Smooth muscle cell (in vitro differentiated cells): ENCODE measurements around the gene RETSAT. TPM values are rescaled to one million over a fixed set of nuclear protein-coding genes. Genes with fewer than 3 reads are reported as not detected.

ENCODE experiments used
- DNase-seq: peaks from one replicate; lab custom pipeline; 2025; ENCODE audit not compliant: unreplicated experiment; lab: John Stamatoyannopoulos, UW
- H2AFZ ChIP-seq: fragments of 200-600 bp; sonication (generic); 2 replicates; pipeline ENCODE4 v1.6.0; 2016; ENCODE audit warnings: antibody characterized with exemption, low read depth, mild to moderate bottlenecking
- H3F3A ChIP-seq: fragments of 200-600 bp; sonication (generic); 2 replicates; pipeline ENCODE4 v1.6.0; 2017; ENCODE audit warnings: antibody characterized with exemption, low read depth
- H3K27ac ChIP-seq: fragments of 200-600 bp; sonication (generic); 2 replicates; pipeline ENCODE4 v1.5.1; 2016; ENCODE audit warnings: low read depth, mild to moderate bottlenecking
- H3K27me3 ChIP-seq: fragments of 200-600 bp; sonication (generic); 2 replicates; pipeline ENCODE4 v1.6.1; 2016; ENCODE audit warnings: low read depth, mild to moderate bottlenecking
- H3K36me3 ChIP-seq: fragments of 200-600 bp; sonication (generic); 2 replicates; pipeline ENCODE4 v1.5.1; 2016; ENCODE audit warnings: low read depth
- H3K4me1 ChIP-seq: fragments of 200-600 bp; sonication (generic); 2 replicates; pipeline ENCODE4 v1.5.1; 2016; ENCODE audit warnings: low read depth
- H3K4me2 ChIP-seq: fragments of 200-600 bp; sonication (generic); 2 replicates; pipeline ENCODE4 v1.6.0; 2016; ENCODE audit warnings: mild to moderate bottlenecking
- H3K4me3 ChIP-seq: fragments of 200-600 bp; sonication (generic); 2 replicates; pipeline ENCODE4 v1.5.1; 2016; ENCODE audit warnings: mild to moderate bottlenecking
- H3K79me2 ChIP-seq: fragments of 200-600 bp; sonication (generic); 2 replicates; pipeline ENCODE4 v1.6.0; 2016; ENCODE audit warnings: low read depth, mild to moderate bottlenecking
- H3K9ac ChIP-seq: fragments of 200-600 bp; sonication (generic); 2 replicates; pipeline ENCODE4 v1.6.0; 2016; ENCODE audit warnings: low read depth
- H3K9me3 ChIP-seq: fragments of 200-600 bp; sonication (generic); replicated peaks from 2 replicates; pipeline ENCODE4 v1.5.1; 2016; ENCODE audit warnings: low read depth
- H4K20me1 ChIP-seq: fragments of 200-600 bp; sonication (generic); 2 replicates; pipeline ENCODE4 v1.6.0; 2016; ENCODE audit warnings: low read depth
- CTCF ChIP-seq: fragments of 200-600 bp; sonication (generic); IDR thresholded peaks from 2 replicates; pipeline ENCODE4 v1.5.1; 2017; ENCODE audit warnings: borderline replicate concordance, mild to moderate bottlenecking, antibody characterized with exemption; ENCODE audit not compliant: insufficient read depth, poor library complexity, severe bottlenecking
- WGBS: methylation state at CpG from one replicate; pipeline ENCODE4 v1.1.7; 2016; ENCODE audit warnings: low lambda C conversion rate; 5-methylcytosine and 5-hydroxymethylcytosine counted together
- polyA plus RNA-seq: library from polyadenylated mRNA; unstranded; fragments of >200 nt; fragmentation: Nextera tagmentation; extraction: Ambion mirVana; gene quantifications from 2 replicates; pipeline ENCODE4 v1.2.1, GENCODE V29; 2016
- total RNA-seq: library from RNA; depleted of rRNA; stranded (reverse); fragments of >200 nt; gene quantifications from 2 replicates; pipeline ENCODE4 v1.2.3, GENCODE V29; 2014

Gene RETSAT
- total and polyA plus RNA-seq, 2 experiments from 2014 or later: 17.9 to 29.9 TPM

GRCh38 chr2:85356186-85356585 is 1.9 kb upstream of the RETSAT start:
- Histone ChIP-seq H4K20me1 (peaks cover 11% of the 10 kb centered on the region), H3F3A (no peaks in the 10 kb centered on the region), H3K4me3 (no peak overlapping the region), H3K79me2 (peaks cover 19% of the 10 kb centered on the region), H3K9me3 (no peaks in the 10 kb centered on the region), H3K4me2 (no peak overlapping the region), H3K27ac (no peak overlapping the region), H3K4me1 (peaks cover 11% of the 10 kb centered on the region), H3K36me3 (no peaks in the 10 kb centered on the region), H2AFZ (no peak overlapping the region), H3K27me3 (no peaks in the 10 kb centered on the region), H3K9ac (no peak overlapping the region)
- 95% methylated on average over 2 of the region's 2 CpGs for WGBS
- no peak for TF ChIP-seq CTCF
- no peak for DNase-seq

- peaks cover 11% of the 10 kb centered on the region for H4K20me1 ChIP-seq
- H3F3A ChIP-seq: no peaks in the 10 kb centered on the region
- H3K4me3 ChIP-seq: peak overlapping the region; percentile 62
- no peak overlapping the region for H3K27ac ChIP-seq
- WGBS: 94% methylated on average over 3 of the region's 3 CpGs
- H3K4me1 ChIP-seq: peaks cover 11% of the 10 kb centered on the region
- no peak for DNase-seq
- H3K4me2 ChIP-seq: peak overlapping the region; percentile 92
- no peaks in the 10 kb centered on the region for H3K9me3 ChIP-seq
- H3K79me2 ChIP-seq: peaks cover 19% of the 10 kb centered on the region
- TF ChIP-seq CTCF: no peak
- peak overlapping the region; percentile 86 for H3K9ac ChIP-seq
- no peaks in the 10 kb centered on the region for H3K27me3 ChIP-seq
- H2AFZ ChIP-seq: peak overlapping the region; percentile 87
- no peaks in the 10 kb centered on the region for H3K36me3 ChIP-seq
These were observed 1.2 kb upstream of the RETSAT start for GRCh38 chr2:85355521-85355920.

GRCh38 chr2:85355073-85355410 is 714 bp upstream of the RETSAT start:
- H3K27ac ChIP-seq: peak overlapping the region; percentile 36
- H2AFZ ChIP-seq: peak overlapping the region; percentile 87
- H3F3A ChIP-seq: no peaks in the 10 kb centered on the region
- H3K4me3 ChIP-seq: peak overlapping the region; percentile 62
- peak overlapping the region; percentile 86 for H3K9ac ChIP-seq
- no peaks in the 10 kb centered on the region for H3K9me3 ChIP-seq
- peaks cover 19% of the 10 kb centered on the region for H3K79me2 ChIP-seq
- H4K20me1 ChIP-seq: peaks cover 11% of the 10 kb centered on the region
- no peaks in the 10 kb centered on the region for H3K36me3 ChIP-seq
- WGBS: 17% methylated on average over 10 of the region's 10 CpGs
- H3K4me1 ChIP-seq: peaks cover 11% of the 10 kb centered on the region
- no peaks in the 10 kb centered on the region for H3K27me3 ChIP-seq
- peak overlapping the region; percentile 92 for H3K4me2 ChIP-seq
- TF ChIP-seq CTCF: no peak
- no peak for DNase-seq

GRCh38 chr2:85353876-85354285 is 447 bp downstream of the RETSAT start:
- no peak for DNase-seq

More at GRCh38 chr2:85353876-85354285, 447 bp downstream of the RETSAT start:
- WGBS: 35% methylated on average over 16 of the region's 16 CpGs
- peak overlapping the region; percentile 27 for H3K9ac ChIP-seq
- no peaks in the 10 kb centered on the region for H3K9me3 ChIP-seq
- H3K27me3 ChIP-seq: no peaks in the 10 kb centered on the region
- H4K20me1 ChIP-seq: peaks cover 11% of the 10 kb centered on the region
- H3K4me1 ChIP-seq: peaks cover 11% of the 10 kb centered on the region
- peak overlapping the region; percentile 89 for H3K4me2 ChIP-seq
- no peak for TF ChIP-seq CTCF
- peaks cover 19% of the 10 kb centered on the region for H3K79me2 ChIP-seq
- peak overlapping the region; percentile 62 for H3K4me3 ChIP-seq
- no peak overlapping the region for H3K27ac ChIP-seq
- H3K36me3 ChIP-seq: no peaks in the 10 kb centered on the region
- H3F3A ChIP-seq: no peaks in the 10 kb centered on the region
- H2AFZ ChIP-seq: no peak overlapping the region
